Type B pancreatic cell (in vitro differentiated cells): Measurements from ENCODE around the gene SLC66A2. TPM values are rescaled to one million over a fixed set of nuclear protein-coding genes. Genes with fewer than 3 reads are reported as not detected.

Experiments used
- DNase-seq: peaks from one replicate; pipeline ENCODE4 v3.0.0; 2021; ENCODE audit warnings: mixed read lengths; ENCODE audit not compliant: unreplicated experiment; ENCODE audit errors: extremely low spot score
- H3K27ac Mint-ChIP-seq: 2 replicates; pipeline ENCODE4 v1.8.0; 2021; ENCODE audit warnings: mild to moderate bottlenecking, mixed read lengths
- H3K27me3 Mint-ChIP-seq: 2 replicates; pipeline ENCODE4 v1.8.0; 2021; ENCODE audit warnings: mixed read lengths
- H3K36me3 Mint-ChIP-seq: 2 replicates; pipeline ENCODE4 v1.8.0; 2021; ENCODE audit warnings: mixed read lengths
- H3K4me1 Mint-ChIP-seq: one replicate; pipeline ENCODE4 v1.8.0; 2021; ENCODE audit warnings: mixed read lengths; ENCODE audit not compliant: unreplicated experiment
- H3K4me3 Mint-ChIP-seq: 2 replicates; pipeline ENCODE4 v1.8.0; 2021; ENCODE audit warnings: mild to moderate bottlenecking, mixed read lengths
- H3K9me3 Mint-ChIP-seq: 2 replicates; pipeline ENCODE4 v1.8.0; 2021; ENCODE audit warnings: mixed read lengths
- CTCF ChIP-seq: fragments of 200-600 bp; sonication (generic); conservative IDR thresholded peaks from 2 replicates; pipeline ENCODE4 v1.5.0; 2021; ENCODE audit warnings: antibody characterized with exemption, mild to moderate bottlenecking
- total RNA-seq: library from RNA; stranded (reverse); gene quantifications from 2 replicates; pipeline ENCODE4 v1.2.1, GENCODE V29; 2021; ENCODE audit warnings: low replicate concordance

Gene SLC66A2
- total RNA-seq, 1 donor from 2014 or later: 39.7 TPM

GRCh38 chr18:79902075-79902474 is 49.4 kb downstream of the SLC66A2 start:
- H3K9me3 Mint-ChIP-seq: peaks cover 2% of the 10 kb centered on the region

DNA sequence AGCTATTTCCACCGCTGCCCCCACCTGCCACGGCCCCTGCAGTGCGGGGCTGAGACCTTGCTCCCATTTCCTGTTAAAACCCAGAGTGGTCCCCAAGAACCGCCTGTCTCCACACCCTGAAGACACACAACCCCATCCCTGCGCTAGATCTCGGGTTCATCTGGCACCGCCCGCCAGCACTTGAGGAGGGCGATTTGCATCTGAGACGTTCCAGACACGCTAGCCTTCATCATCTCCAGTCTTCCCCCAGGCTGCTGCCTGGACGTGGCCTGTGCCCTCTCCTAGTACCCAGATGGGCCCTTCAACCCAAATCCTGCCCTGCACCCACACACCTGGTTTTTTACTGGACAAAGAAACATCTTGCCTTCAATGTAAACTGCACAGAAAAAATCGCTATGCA is 49.8 kb downstream of the SLC66A2 start:
- TF ChIP-seq CTCF: no peak

More at GRCh38 chr18:79902075-79902474, 49.4 kb downstream of the SLC66A2 start:
- Mint-ChIP-seq H3K4me3 (no peak overlapping the region), H3K36me3 (peaks cover 30% of the 10 kb centered on the region), H3K27ac (no peak overlapping the region), H3K4me1 (no peaks in the 10 kb centered on the region), H3K27me3 (no peaks in the 10 kb centered on the region)
- no peak for TF ChIP-seq CTCF
- no peak for DNase-seq

GRCh38 chr18:79900610-79901570 is 50.6 kb downstream of the SLC66A2 start:
- Mint-ChIP-seq H3K9me3 (peaks cover 5% of the 10 kb centered on the region), H3K4me3 (no peak overlapping the region), H3K36me3 (peaks cover 29% of the 10 kb centered on the region), H3K27me3 (no peaks in the 10 kb centered on the region), H3K4me1 (no peaks in the 10 kb centered on the region), H3K27ac (no peak overlapping the region)
- no peak for TF ChIP-seq CTCF
- DNase-seq: peak; percentile 42

More for the DNA sequence above, 49.8 kb downstream of the SLC66A2 start:
- DNase-seq: no peak
- H3K27ac Mint-ChIP-seq: no peak overlapping the region
- peaks cover 33% of the 10 kb centered on the region for H3K36me3 Mint-ChIP-seq
- peaks cover 5% of the 10 kb centered on the region for H3K9me3 Mint-ChIP-seq
- H3K4me1 Mint-ChIP-seq: no peaks in the 10 kb centered on the region
- H3K4me3 Mint-ChIP-seq: no peak overlapping the region
- no peaks in the 10 kb centered on the region for H3K27me3 Mint-ChIP-seq

DNA sequence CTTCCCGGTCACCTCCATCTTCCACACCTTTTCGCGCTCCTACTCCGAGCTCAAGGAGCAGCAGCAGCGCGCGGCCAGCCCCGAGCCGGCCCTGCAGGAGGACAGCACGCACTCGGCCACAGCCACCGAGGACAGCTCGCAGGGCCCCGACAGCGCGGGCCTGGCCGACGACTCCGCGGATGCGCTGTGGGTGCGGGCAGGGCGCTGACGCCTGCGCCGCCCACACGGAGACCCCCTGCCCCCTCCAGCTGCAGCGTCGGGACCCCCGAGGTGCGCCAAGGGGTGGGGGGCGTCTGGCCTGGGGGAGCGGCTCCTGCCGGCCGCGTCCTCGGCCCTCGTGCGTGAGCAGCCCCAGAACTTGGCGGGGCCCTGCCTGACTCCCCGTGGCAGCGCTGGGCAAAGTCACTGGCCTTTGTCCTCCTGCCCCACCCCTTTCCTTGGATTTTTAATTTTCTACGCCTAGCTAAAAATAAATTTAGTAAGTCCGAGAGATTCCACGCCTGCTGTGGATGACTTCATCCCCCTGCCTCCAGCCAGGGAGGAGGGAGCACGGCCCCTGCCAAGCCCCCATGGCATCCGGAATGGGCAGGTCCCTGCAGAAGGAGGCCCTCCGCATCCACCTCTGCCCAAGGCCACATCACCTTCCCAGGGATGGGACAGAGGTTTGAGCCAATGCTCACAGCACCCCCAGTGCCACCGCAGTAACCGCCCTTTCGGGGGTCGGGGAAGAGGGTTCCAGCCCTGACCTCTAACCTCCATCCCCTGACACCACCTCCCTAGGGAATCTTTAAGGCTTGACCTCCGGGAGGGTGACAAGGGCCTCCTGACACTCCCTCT is 51.6 kb downstream of the SLC66A2 start:
- Mint-ChIP-seq H3K27ac (no peak overlapping the region), H3K27me3 (no peaks in the 10 kb centered on the region), H3K4me1 (no peaks in the 10 kb centered on the region), H3K9me3 (peaks cover 5% of the 10 kb centered on the region), H3K36me3 (peaks cover 25% of the 10 kb centered on the region), H3K4me3 (no peak overlapping the region)
- no peak for DNase-seq
- no peak for TF ChIP-seq CTCF

GRCh38 chr18:79898952-79899608 is 52.4 kb downstream of the SLC66A2 start:
- no peaks in the 10 kb centered on the region for H3K4me1 Mint-ChIP-seq
- no peak overlapping the region for H3K27ac Mint-ChIP-seq
- no peak overlapping the region for H3K4me3 Mint-ChIP-seq
- H3K27me3 Mint-ChIP-seq: no peaks in the 10 kb centered on the region
- TF ChIP-seq CTCF: no peak
- H3K36me3 Mint-ChIP-seq: peaks cover 25% of the 10 kb centered on the region
- H3K9me3 Mint-ChIP-seq: peaks cover 5% of the 10 kb centered on the region
- peak; percentile 59 for DNase-seq
